WERI-Rb-1 (cell line): Measurements from ENCODE around the gene LRRC10B.

Experiments used
- DNase-seq: peaks from one replicate; pipeline ENCODE4 v3.0.0-alpha.2; 2020
- H3K27ac ChIP-seq: fragments of 250-450 bp; sonication (Bioruptor Pico); 2 replicates; pipeline ENCODE4 v1.5.1; 2020; ENCODE audit warnings: mild to moderate bottlenecking, moderate library complexity
- H3K27me3 ChIP-seq: fragments of 250-450 bp; sonication (Bioruptor Pico); 2 replicates; pipeline ENCODE4 v1.5.1; 2021; ENCODE audit warnings: mild to moderate bottlenecking, low read depth, moderate library complexity; ENCODE audit not compliant: insufficient read depth, severe bottlenecking
- H3K36me3 ChIP-seq: fragments of 250-450 bp; sonication (Bioruptor Pico); 2 replicates; pipeline ENCODE4 v1.5.1; 2020; ENCODE audit warnings: mild to moderate bottlenecking, moderate library complexity
- H3K4me3 ChIP-seq: 2 replicates; pipeline ENCODE4 v1.5.1; 2011; ENCODE audit warnings: low read depth, mild to moderate bottlenecking, control low read depth, low read length
- H3K9me3 ChIP-seq: fragments of 250-450 bp; sonication (Bioruptor Pico); 2 replicates; pipeline ENCODE4 v1.5.1; 2021; ENCODE audit warnings: mild to moderate bottlenecking, moderate library complexity; ENCODE audit not compliant: severe bottlenecking
- CTCF ChIP-seq: IDR thresholded peaks from 2 replicates; pipeline ENCODE4 v1.5.1; 2011; ENCODE audit warnings: low read depth, mild to moderate bottlenecking, control low read depth, inconsistent platforms, low read length

LRRC10B gene

DNA sequence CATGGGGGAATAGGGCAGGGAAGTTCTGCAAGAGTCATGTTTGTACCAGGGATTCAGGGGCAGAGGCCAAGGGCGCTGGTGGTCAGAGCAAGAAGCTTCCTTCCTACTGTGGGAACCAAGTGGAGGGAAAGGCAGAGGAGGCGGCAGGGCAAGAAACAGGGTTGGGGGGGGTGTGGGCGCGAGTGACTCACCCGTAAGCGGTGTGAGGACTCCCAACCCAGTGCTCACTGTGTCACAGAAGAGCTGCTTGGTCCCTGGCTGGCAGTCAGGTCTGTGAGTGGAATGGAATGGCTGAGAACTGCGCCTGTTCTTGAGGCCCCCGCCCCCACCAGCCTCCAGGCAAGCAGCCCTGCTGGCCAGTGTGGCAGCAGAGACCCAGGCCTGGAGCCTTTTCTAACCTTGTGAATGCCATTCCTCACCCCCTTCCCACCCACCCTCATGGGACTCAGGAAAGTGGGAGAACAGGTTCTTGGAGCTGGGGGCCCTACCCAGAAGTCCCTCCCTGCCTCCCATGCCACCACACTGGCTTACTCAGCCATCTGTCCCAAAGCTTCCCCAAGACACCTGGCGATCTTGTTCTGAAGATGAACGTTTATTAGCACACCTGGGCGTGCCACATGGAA, 4.7 kb downstream of the LRRC10B start:
- no peaks in the 10 kb centered on the region for H3K36me3 ChIP-seq
- DNase-seq: peak; percentile 40
- H3K27me3 ChIP-seq: no peaks in the 10 kb centered on the region
- no peaks in the 10 kb centered on the region for H3K9me3 ChIP-seq
- no peak for TF ChIP-seq CTCF
- no peak overlapping the region for H3K4me3 ChIP-seq
- peak overlapping the region; percentile 51 for H3K27ac ChIP-seq

GRCh38 chr11:61514050-61514917, 5.7 kb downstream of the LRRC10B start:
- Histone ChIP-seq H3K36me3 (peaks cover 8% of the 10 kb centered on the region; the same call in 1 of the 2 replicates), H3K4me3 (no peak overlapping the region), H3K27me3 (no peaks in the 10 kb centered on the region), H3K9me3 (no peaks in the 10 kb centered on the region), H3K27ac (peak overlapping the region; percentile 51)
- DNase-seq: peak; percentile 46
- TF ChIP-seq CTCF: no peak

DNA sequence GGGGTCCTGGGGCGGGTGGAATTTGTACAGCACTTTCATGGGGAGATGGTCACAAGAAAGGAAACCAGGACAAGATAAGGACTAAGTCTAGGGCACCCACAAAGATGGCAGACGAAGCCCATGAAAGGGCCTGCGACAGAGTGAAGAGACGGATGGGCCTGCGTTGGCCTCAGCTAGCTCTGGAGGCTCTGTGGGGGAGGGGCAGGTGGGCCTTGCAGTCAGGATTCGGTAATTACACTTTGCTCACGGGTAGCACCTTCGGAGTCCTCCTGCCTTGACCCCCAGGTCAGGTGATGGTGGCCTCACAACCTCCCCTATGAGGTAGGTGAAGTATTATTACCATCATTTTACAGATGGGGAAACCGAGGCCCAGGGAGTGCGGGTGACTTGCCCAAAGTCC, 7.1 kb downstream of the LRRC10B start:
- no peak for TF ChIP-seq CTCF
- H3K9me3 ChIP-seq: no peaks in the 10 kb centered on the region
- H3K4me3 ChIP-seq: no peak overlapping the region
- peaks cover 14% of the 10 kb centered on the region for H3K36me3 ChIP-seq
- peak overlapping the region; percentile 26 for H3K27ac ChIP-seq
- DNase-seq: no peak
- no peaks in the 10 kb centered on the region for H3K27me3 ChIP-seq

- Histone ChIP-seq H3K9me3 (no peaks in the 10 kb centered on the region), H3K4me3 (no peak overlapping the region), H3K27ac (peak overlapping the region; percentile 18), H3K36me3 (peaks cover 19% of the 10 kb centered on the region), H3K27me3 (no peaks in the 10 kb centered on the region)
- DNase-seq: no peak
- TF ChIP-seq CTCF: no peak
These were observed 7.6 kb downstream of the LRRC10B start for GRCh38 chr11:61516191-61516590.

DNA sequence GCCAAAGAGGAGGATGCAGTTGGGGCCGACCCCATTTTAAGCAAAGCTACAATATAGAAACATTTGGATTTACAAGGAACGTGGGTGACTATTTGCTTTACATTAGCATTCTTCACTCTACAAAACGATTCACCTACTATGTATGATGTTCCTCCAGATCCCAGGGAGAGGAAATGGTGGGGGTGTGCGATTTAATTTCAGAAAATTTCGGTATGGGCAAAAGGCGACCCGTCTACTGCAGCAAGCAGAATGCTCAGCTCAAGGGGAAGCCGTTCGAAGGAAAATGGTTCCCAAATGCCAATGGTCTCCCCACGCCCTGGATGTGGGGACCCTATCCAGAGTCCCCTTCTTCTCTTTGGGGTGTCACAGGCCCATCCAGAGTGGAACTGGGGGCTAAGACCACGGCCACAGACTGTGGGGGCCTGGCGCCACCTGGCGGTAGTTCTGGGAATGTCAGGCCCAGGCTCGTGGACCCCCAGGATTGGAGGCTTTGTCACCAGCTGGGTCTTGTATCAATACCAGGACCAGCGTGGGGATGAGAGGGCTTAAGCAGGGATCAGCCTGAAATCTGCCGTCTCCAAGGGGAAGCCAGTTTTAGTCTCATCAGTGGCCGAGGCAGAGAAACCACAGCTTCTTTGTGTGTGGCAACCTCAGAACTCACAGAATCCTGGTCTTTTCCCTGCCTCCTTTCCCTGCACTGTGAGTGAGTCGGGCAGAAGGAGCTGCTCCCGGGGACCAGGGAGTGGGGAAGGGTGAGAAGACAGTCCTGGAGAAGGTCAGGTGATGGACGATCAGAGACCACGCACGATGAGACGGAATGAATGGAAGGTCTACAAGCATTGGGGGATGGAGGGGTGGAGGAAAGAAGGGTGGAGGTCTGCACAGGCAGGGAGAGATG, 8.4 kb downstream of the LRRC10B start:
- peak; percentile 96 for TF ChIP-seq CTCF
- peaks cover 21% of the 10 kb centered on the region for H3K36me3 ChIP-seq
- no peaks in the 10 kb centered on the region for H3K27me3 ChIP-seq
- no peaks in the 10 kb centered on the region for H3K9me3 ChIP-seq
- H3K4me3 ChIP-seq: peak overlapping the region; percentile 29
- peak; percentile 91 for DNase-seq
- H3K27ac ChIP-seq: peak overlapping the region; percentile 75
